NCI-H460 (cell line): ENCODE data around the gene EYA4. TPM values are rescaled to one million over a fixed set of nuclear protein-coding genes. Genes with fewer than 3 reads are reported as not detected.
A peak's percentile ranks its signal among the peaks of the same experiment; 100 is the strongest.

Source experiments
- DNase-seq: peaks from one replicate; pipeline ENCODE4 v3.0.0-alpha.2; 2016; ENCODE audit warnings: low read depth; ENCODE audit errors: extremely low read depth
- total RNA-seq: library from RNA; depleted of rRNA; stranded (reverse); fragments of >200 nt; shearing (Covaris generic); gene quantifications from 2 replicates; pipeline ENCODE4 v1.2.3, GENCODE V29; 2014

EYA4 gene
- total RNA-seq, 1 experiment from 2014 or later: 26.0 TPM

- no peak for DNase-seq
Measured at GRCh38 chr6:133341607-133342158, 100.5 kb downstream of the EYA4 start.

- no peak for DNase-seq
Measured at GRCh38 chr6:133343220-133343619, 102.1 kb downstream of the EYA4 start.

- DNase-seq: no peak
Measured at GRCh38 chr6:133348846-133349245, 107.7 kb downstream of the EYA4 start.

GRCh38 chr6:133350928-133351327 is 109.8 kb downstream of the EYA4 start:
- DNase-seq: peak; percentile 16

- DNase-seq: peak; percentile 29
Measured at GRCh38 chr6:133352046-133352445, 110.9 kb downstream of the EYA4 start.

- no peak for DNase-seq
Measured at GRCh38 chr6:133353061-133353460, 111.9 kb downstream of the EYA4 start.

GRCh38 chr6:133355922-133356321 is 114.8 kb downstream of the EYA4 start:
- DNase-seq: no peak

- no peak for DNase-seq
Measured at GRCh38 chr6:133358574-133359150, 117.5 kb downstream of the EYA4 start.

- no peak for DNase-seq
Measured at GRCh38 chr6:133359256-133359655, 118.1 kb downstream of the EYA4 start.

- no peak for DNase-seq
Measured at GRCh38 chr6:133359760-133360159, 118.6 kb downstream of the EYA4 start.

GRCh38 chr6:133360194-133360593 is 119.0 kb downstream of the EYA4 start:
- DNase-seq: no peak

GRCh38 chr6:133362813-133363212 is 121.7 kb downstream of the EYA4 start:
- no peak for DNase-seq

- peak; percentile 53 for DNase-seq
Measured at GRCh38 chr6:133368664-133369063, 127.5 kb downstream of the EYA4 start.

GRCh38 chr6:133369773-133370272 is 128.7 kb downstream of the EYA4 start:
- DNase-seq: no peak

GRCh38 chr6:133376743-133377142 is 135.6 kb downstream of the EYA4 start:
- no peak for DNase-seq

GRCh38 chr6:133377219-133377618 is 136.1 kb downstream of the EYA4 start:
- no peak for DNase-seq

- DNase-seq: no peak
Measured at GRCh38 chr6:133380047-133380446, 138.9 kb downstream of the EYA4 start.

- no peak for DNase-seq
Measured at GRCh38 chr6:133380723-133381122, 139.6 kb downstream of the EYA4 start.

- DNase-seq: no peak
Measured at GRCh38 chr6:133388731-133389130, 147.6 kb downstream of the EYA4 start.

- DNase-seq: no peak
Measured at GRCh38 chr6:133390168-133390567, 149.0 kb downstream of the EYA4 start.

GRCh38 chr6:133392015-133392414 is 150.9 kb downstream of the EYA4 start:
- no peak for DNase-seq

- no peak for DNase-seq
Measured at GRCh38 chr6:133392641-133393040, 151.5 kb downstream of the EYA4 start.

GRCh38 chr6:133393891-133394290 is 152.7 kb downstream of the EYA4 start:
- no peak for DNase-seq
